NCI-H2081 (cell line): ENCODE results near the gene FAM20A.
"Not testable (repeated sequence)": the region's sequence is repeated elsewhere in the genome, so short reads cannot be mapped to it uniquely, and the experiment has no call there.

Experiments
- DNase-seq, 2 experiments: peaks; one replicate each; lab custom pipeline; 2025; lab: John Stamatoyannopoulos, UW

Gene FAM20A

GRCh38 chr17:68588362-68588761 lies 12.8 kb downstream of the FAM20A start:
- DNase-seq, result no peak

GRCh38 chr17:68587847-68588246 lies 13.3 kb downstream of the FAM20A start:
- DNase-seq, result no peak

- DNase-seq, result no peak
These were observed 14.1 kb downstream of the FAM20A start for GRCh38 chr17:68587026-68587425.

- DNase-seq, result no peak
These were observed 15.5 kb downstream of the FAM20A start for GRCh38 chr17:68585643-68586042.

- no peak for DNase-seq
These were observed 16.4 kb downstream of the FAM20A start for GRCh38 chr17:68584581-68585303.

- DNase-seq, result not testable (repeated sequence)
These were observed 18.3 kb downstream of the FAM20A start for GRCh38 chr17:68582867-68583266.

- DNase-seq, result no peak
These were observed 19.1 kb downstream of the FAM20A start for GRCh38 chr17:68581863-68582645.

- DNase-seq, result no peak
These were observed 20.9 kb downstream of the FAM20A start for GRCh38 chr17:68580236-68580770.

- DNase-seq, result no peak
These were observed 21.8 kb downstream of the FAM20A start for GRCh38 chr17:68579194-68579927.

- DNase-seq, result no peak
These were observed 22.9 kb downstream of the FAM20A start for GRCh38 chr17:68578236-68578635.

- DNase-seq, result no peak
These were observed 23.7 kb downstream of the FAM20A start for GRCh38 chr17:68577497-68577821.

- peak in 1 of 2 experiments; percentile 23 for DNase-seq
These were observed 24.2 kb downstream of the FAM20A start for GRCh38 chr17:68576811-68577496.

- no peak for DNase-seq
These were observed 25.0 kb downstream of the FAM20A start for GRCh38 chr17:68576137-68576536.

GRCh38 chr17:68573338-68573737 lies 27.8 kb downstream of the FAM20A start:
- no peak for DNase-seq

GRCh38 chr17:68572138-68572842 lies 28.9 kb downstream of the FAM20A start:
- no peak for DNase-seq

- DNase-seq, result no peak
These were observed 30.6 kb downstream of the FAM20A start for GRCh38 chr17:68570526-68570925.

- no peak for DNase-seq
These were observed 31.8 kb downstream of the FAM20A start for GRCh38 chr17:68569346-68569745.

- no peak for DNase-seq
These were observed 32.6 kb downstream of the FAM20A start for GRCh38 chr17:68568581-68568980.

- DNase-seq, result no peak
These were observed 33.6 kb downstream of the FAM20A start for GRCh38 chr17:68567581-68567980.

GRCh38 chr17:68567035-68567434 lies 34.1 kb downstream of the FAM20A start:
- no peak for DNase-seq

- DNase-seq, result no peak
These were observed 34.8 kb downstream of the FAM20A start for GRCh38 chr17:68566442-68566738.
